22Rv1 (cell line): ENCODE measurements around the gene CFAP46.
"Not testable (repeated sequence)": the region's sequence is repeated elsewhere in the genome, so short reads cannot be mapped to it uniquely, and the experiment has no call there.

ENCODE experiments used
- CTCF ChIP-seq: fragments of 450-650 bp; IDR thresholded peaks from 2 replicates; pipeline ENCODE4 v1.5.1; 2017; ENCODE audit warnings: mild to moderate bottlenecking
- ZFX ChIP-seq: fragments of 450-650 bp; IDR thresholded peaks from 2 replicates; pipeline ENCODE4 v1.6.1; 2017; ENCODE audit warnings: antibody characterized with exemption, borderline replicate concordance

GRCh38 chr10:132893786-132894185 is 48.6 kb downstream of the CFAP46 start:
- TF ChIP-seq CTCF, ZFX: not testable (repeated sequence)
